Peyer's patch (tissue), 4 donors: ENCODE measurements around the gene SPINT3. TPM values are rescaled to one million over a fixed set of nuclear protein-coding genes. Genes with fewer than 3 reads are reported as not detected.
A peak's percentile ranks its signal among the peaks of the same experiment; 100 is the strongest.

Experiments used
- DNase-seq, 3 donors: peaks; one replicate each; pipeline ENCODE4 v3.0.0-alpha.2; 2017 to 2019
- H3K27ac ChIP-seq, 4 donors: fragments of 200-600 bp; sonication (generic); one replicate each; pipeline ENCODE4 v1.5.1; 2016 to 2019
- H3K27me3 ChIP-seq, 2 donors: fragments of 200-600 bp; sonication (generic); one replicate each; pipeline ENCODE4 v1.5.1; 2019
- H3K36me3 ChIP-seq, 3 donors: fragments of 200-600 bp; sonication (generic); one replicate each; pipeline ENCODE4 v1.5.1; 2016 to 2019
- H3K4me1 ChIP-seq, 4 donors: fragments of 200-600 bp; sonication (generic); one replicate each; pipeline ENCODE4 v1.5.1; 2016 to 2019
- H3K4me3 ChIP-seq, 4 donors: fragments of 200-600 bp; sonication (generic); 1 replicate in 3 of 4; 2 replicates in 1 of 4; pipeline ENCODE4 v1.5.1; 2016 to 2019; ENCODE audit warnings: mild to moderate bottlenecking in 1 of 4
- H3K9me3 ChIP-seq, 4 donors: fragments of 200-600 bp; sonication (generic); one replicate each; pipeline ENCODE4 v1.5.1; 2016 to 2019; ENCODE audit warnings: mild to moderate bottlenecking in 1 of 4
- CTCF ChIP-seq, 6 experiments: fragments of 450-650 bp in 4 of 6; fragments of 200-600 bp in 2 of 6; sonication (generic) in 1 of 6; IDR thresholded peaks; one replicate each; pipeline ENCODE4 v1.5.1; 2017 to 2019; ENCODE audit warnings: antibody characterized with exemption in 6 of 6, mild to moderate bottlenecking in 3 of 6, moderate library complexity in 1 of 6
- POLR2A ChIP-seq, 2 donors: fragments of 450-650 bp; IDR thresholded peaks; one replicate each; pipeline ENCODE4 v1.5.1; 2017; ENCODE audit warnings: antibody characterized with exemption in 2 of 2, mild to moderate bottlenecking in 2 of 2, moderate library complexity in 2 of 2
- total RNA-seq, 4 donors: library from RNA; depleted of rRNA; stranded (reverse); fragments of >200 nt; gene quantifications; one replicate each; pipeline ENCODE4 v1.1.0, GENCODE V29; 2016

Gene SPINT3
- total RNA-seq, 4 donors from 2014 or later, result not detected

GRCh38 chr20:45470937-45471336 is 44.5 kb downstream of the SPINT3 start:
- H3K4me3 ChIP-seq, result peak overlapping the region; percentile 27 to 58 (median 46)
- no peaks in the 10 kb centered on the region for H3K36me3 ChIP-seq
- DNase-seq, result no peak
- no peaks in the 10 kb centered on the region for H3K27me3 ChIP-seq
- TF ChIP-seq POLR2A (IDR thresholded peaks at IDR 0.05) (no peak), CTCF (IDR thresholded peaks at IDR 0.05) (no peak)
- H3K9me3 ChIP-seq, result no peaks in the 10 kb centered on the region
- peaks cover 0 to 20% (median 12%) of the 10 kb centered on the region in 4 donors for H3K4me1 ChIP-seq
- peak overlapping the region in 3 of 4 donors; percentile 10 to 57 (median 11) for H3K27ac ChIP-seq

GRCh38 chr20:45470262-45470931 is 45.0 kb downstream of the SPINT3 start:
- peak in 2 of 3 donors; percentile 62 to 68 for DNase-seq
- peaks cover 0 to 20% (median 12%) of the 10 kb centered on the region in 4 donors for H3K4me1 ChIP-seq
- no peaks in the 10 kb centered on the region for H3K9me3 ChIP-seq
- no peaks in the 10 kb centered on the region for H3K27me3 ChIP-seq
- TF ChIP-seq POLR2A (IDR thresholded peaks at IDR 0.05), result no peak
- no peak for TF ChIP-seq CTCF (IDR thresholded peaks at IDR 0.05)
- peak overlapping the region; percentile 10 to 57 (median 12) for H3K27ac ChIP-seq
- H3K36me3 ChIP-seq, result no peaks in the 10 kb centered on the region
- H3K4me3 ChIP-seq, result peak overlapping the region; percentile 27 to 58 (median 46)

- peak within 1 kb of the TSS; percentile 10 to 57 (median 12) for H3K27ac ChIP-seq
- DNase-seq, result peak in 1 of 3 donors; percentile 55
- H3K36me3 ChIP-seq, result no peaks in the 10 kb centered on the region
- no peaks in the 10 kb centered on the region for H3K9me3 ChIP-seq
- peak within 1 kb of the TSS; percentile 27 to 58 (median 46) for H3K4me3 ChIP-seq
- no peaks in the 10 kb centered on the region for H3K27me3 ChIP-seq
- peaks cover 0 to 20% (median 12%) of the 10 kb centered on the region in 4 donors for H3K4me1 ChIP-seq
- TF ChIP-seq POLR2A (IDR thresholded peaks at IDR 0.05) (no peak), CTCF (IDR thresholded peaks at IDR 0.05) (no peak)
Measured at GRCh38 chr20:45469336-45470261, 45.8 kb downstream of the SPINT3 start, which contains the start of gene WFDC2. Gene WFDC2, plus strand, starts transcription at chr20:45469753. Its CDS starts 29 bp downstream, at chr20:45469782.

GRCh38 chr20:45467861-45468260 is 47.6 kb downstream of the SPINT3 start:
- Histone ChIP-seq H3K36me3 (no peaks in the 10 kb centered on the region), H3K9me3 (no peaks in the 10 kb centered on the region), H3K27me3 (no peaks in the 10 kb centered on the region), H3K4me3 (no peak overlapping the region), H3K27ac (no peak overlapping the region), H3K4me1 (peaks cover 0 to 20% (median 12%) of the 10 kb centered on the region in 4 donors)
- DNase-seq, result no peak
- no peak for TF ChIP-seq POLR2A (IDR thresholded peaks at IDR 0.05)
- TF ChIP-seq CTCF (IDR thresholded peaks at IDR 0.05), result no peak

GRCh38 chr20:45467172-45467571 is 48.2 kb downstream of the SPINT3 start:
- H3K27me3 ChIP-seq, result no peaks in the 10 kb centered on the region
- no peaks in the 10 kb centered on the region for H3K9me3 ChIP-seq
- H3K4me1 ChIP-seq, result peaks cover 0 to 20% (median 12%) of the 10 kb centered on the region in 4 donors
- no peak overlapping the region for H3K27ac ChIP-seq
- DNase-seq, result no peak
- no peak overlapping the region for H3K4me3 ChIP-seq
- H3K36me3 ChIP-seq, result no peaks in the 10 kb centered on the region
- TF ChIP-seq POLR2A (IDR thresholded peaks at IDR 0.05) (no peak), CTCF (IDR thresholded peaks at IDR 0.05) (no peak)
